Astrocyte of the hippocampus (primary cell): Measurements from ENCODE around the gene APOC4.
"Not testable (repeated sequence)": the region's sequence is repeated elsewhere in the genome, so short reads cannot be mapped to it uniquely, and the experiment has no call there.

Experiments used
- DNase-seq: peaks from one replicate; pipeline ENCODE4 v3.0.0; 2011; ENCODE audit warnings: low read depth, low spot score

Gene APOC4

DNA sequence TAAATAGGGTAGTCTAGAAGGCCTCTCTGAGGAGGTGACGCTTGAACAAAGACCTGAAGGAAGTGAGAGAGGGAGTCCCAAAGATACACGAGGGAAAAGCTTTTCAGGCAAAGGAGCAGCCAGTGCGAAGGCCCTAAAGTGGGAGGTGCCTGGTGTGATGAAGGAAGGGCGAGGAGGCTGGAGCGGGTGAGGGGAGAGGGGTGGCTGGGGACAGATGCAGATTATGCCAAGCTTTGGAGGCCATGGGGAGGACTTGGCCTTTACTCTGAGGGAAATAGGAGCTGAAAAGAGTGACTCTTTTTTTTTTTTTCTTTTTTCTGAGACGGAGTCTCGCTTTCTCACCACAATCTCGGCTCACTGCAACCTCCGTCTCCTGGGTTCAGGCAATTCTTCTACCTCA is 16.1 kb downstream of the APOC4 start:
- no peak for DNase-seq

DNA sequence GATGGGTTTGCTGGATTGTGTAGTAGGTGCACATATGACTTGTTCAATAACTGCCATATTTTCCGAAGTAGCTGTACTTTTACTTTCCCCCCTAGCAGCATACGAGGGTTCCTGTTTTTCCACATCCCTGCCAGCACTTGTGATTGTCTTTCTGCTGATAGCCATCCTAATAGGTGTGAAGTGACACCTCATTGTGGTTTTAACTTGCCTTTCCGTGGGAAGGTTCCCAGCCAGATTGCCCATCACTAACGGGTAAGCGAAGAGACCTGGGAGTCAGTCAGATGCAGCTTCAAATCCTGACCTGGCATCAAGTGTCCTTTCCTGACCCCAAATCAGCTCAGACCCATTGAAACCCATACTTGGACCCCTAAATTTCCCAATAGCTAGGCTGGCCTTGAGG is 17.7 kb downstream of the APOC4 start:
- DNase-seq, result no peak

DNA sequence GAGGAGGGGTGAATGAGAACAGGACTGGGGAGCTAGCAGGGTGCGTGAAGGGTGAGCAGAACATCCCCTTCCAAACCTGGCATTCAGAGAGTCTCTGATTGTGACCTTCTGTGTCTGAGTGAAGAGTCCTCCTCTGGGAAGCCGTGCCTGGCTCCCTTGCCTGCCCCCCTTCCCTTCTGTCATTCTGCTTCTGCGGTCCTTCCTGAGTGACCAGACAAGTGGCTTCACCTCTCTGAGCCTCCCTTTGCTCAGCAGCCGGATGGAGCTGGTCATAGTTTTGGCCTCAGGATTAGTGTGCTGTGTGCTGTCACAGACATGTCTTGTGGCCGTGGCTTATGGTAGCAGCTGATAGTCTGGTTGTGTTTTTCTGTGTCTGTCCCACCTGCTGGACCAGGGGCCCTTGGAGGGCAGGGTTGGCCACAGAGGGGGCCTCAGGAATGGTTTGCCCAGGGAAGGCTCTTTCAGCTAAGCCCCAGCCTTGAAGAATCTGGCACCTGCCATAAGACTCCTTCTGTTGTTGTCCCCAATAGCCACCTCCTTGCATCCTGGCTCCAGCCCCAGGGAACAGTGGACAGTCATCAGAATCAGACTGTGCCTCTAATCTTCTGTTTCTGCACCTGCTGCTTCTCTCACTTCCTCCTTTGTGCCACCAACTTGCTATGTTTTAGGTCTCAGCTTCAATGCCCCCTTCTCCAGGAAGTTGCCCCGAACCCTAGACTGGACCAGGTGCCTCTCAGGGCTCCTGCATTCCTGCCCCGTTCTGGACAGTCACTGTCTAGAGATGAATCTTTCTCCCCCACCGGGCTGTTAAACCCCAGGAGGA is 19.1 kb downstream of the APOC4 start:
- DNase-seq, result no peak

DNA sequence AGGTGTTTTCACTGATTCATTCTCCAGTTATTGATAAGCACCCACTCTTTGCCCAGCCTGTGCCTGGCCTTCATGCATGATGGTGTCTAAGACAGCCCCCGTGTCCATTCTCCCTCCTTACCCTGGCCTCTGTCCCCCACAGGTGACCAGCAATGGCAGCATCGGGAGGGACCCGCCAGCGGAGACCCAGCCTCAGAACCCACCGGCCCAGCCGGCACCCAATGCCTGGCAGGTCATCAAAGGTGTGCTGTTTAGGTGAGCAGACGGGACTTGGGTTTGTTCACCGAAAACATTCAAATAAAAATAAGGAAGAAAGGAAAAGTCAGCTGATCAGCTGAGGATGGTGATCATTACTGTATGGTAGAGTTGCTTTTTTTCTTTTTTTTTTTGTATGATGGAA is 19.8 kb downstream of the APOC4 start:
- no peak for DNase-seq

DNA sequence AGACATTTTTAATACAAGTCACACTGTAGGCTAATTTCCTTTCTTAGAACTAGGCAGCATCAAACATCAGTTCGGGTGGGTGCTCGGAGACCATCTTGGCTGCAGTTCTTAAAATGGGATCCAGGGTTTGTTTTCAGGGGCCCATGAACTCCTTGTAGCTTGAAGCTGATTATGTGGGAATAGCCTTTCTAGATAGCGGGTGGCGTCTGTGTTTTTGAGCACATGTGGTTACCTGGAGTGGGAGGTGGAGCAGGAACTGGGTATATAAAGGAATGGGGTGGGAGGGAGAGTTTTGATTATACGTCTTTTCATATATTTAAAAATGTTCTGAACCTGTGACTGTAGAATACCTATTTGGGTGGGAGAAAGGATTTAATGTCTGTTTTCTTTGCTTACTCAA is 26.1 kb downstream of the APOC4 start:
- no peak for DNase-seq

DNA sequence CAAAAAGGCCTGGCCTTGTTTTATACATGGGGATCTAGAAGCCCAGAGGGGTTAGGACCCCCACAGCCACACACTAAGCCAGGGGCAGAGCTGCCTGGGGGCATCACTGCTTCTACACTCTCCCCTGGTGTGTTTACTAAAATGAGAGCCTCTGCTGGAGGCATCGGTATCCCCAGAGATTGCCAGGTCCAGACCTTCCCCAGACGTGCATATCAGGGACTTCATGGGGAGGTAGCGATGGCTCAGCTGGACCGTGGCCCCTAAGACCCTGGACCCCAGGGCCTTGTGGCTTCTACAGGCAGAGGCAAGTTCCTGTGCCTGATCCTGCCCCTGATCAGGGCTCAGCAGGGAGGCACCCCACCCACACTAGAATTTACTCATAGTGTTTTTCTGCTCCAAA is 26.6 kb downstream of the APOC4 start:
- no peak for DNase-seq

DNA sequence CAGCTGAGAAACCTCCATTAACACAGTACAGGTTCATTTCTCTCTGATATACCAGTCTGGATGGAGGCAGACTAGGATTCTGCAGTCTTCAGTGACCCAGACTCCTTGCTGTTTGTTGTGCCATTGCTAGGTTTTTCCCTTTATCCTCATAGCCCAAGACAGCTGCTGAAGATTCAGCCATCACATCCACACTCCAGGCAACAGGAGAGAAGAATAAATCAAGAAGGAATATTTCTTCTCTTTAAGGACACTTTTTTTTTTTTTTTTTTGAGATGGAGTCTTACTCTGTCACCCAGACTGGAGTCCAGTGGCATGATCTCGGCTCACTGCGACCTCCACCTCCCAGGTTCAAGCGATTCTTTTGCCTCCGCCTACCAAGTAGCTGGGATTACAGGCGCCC is 27.4 kb downstream of the APOC4 start:
- no peak for DNase-seq

DNA sequence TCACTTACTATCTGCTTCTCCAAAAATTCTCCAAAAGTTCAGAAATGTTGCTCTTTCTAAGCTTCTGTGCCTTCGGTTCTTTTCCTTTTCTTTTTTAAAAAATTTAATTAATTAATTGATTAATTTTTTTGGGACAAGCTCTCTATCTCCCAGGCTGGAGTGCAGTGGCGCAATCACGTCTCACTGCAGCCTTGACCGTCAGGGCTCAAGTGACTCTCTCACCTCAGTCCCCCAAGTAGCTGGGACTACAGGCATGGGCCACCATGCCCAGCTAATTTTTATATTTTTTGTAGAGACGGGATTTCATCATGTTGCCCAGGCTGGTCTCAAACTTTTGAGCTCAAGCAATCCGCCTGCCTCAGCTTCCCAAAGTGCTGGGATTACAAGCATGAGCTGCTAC is 29.4 kb downstream of the APOC4 start:
- DNase-seq, result not testable (repeated sequence)

DNA sequence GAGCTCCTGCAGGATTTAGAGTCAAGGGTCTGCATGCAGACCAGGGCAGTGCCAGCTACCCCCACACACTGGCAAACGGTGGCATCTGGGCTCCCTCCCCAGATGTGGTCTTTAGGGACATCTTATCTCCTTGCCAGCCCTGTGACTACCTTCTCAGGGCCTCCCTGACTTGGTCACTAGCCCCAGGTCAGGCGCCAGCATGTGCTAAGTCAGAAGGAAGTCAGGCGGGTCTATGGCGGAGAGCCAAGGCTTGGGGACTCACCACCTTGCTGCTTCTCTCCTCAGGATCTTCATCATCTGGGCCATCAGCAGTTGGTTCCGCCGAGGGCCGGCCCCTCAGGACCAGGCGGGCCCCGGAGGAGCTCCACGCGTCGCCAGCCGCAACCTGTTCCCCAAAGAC is 30.8 kb downstream of the APOC4 start:
- DNase-seq, result no peak

DNA sequence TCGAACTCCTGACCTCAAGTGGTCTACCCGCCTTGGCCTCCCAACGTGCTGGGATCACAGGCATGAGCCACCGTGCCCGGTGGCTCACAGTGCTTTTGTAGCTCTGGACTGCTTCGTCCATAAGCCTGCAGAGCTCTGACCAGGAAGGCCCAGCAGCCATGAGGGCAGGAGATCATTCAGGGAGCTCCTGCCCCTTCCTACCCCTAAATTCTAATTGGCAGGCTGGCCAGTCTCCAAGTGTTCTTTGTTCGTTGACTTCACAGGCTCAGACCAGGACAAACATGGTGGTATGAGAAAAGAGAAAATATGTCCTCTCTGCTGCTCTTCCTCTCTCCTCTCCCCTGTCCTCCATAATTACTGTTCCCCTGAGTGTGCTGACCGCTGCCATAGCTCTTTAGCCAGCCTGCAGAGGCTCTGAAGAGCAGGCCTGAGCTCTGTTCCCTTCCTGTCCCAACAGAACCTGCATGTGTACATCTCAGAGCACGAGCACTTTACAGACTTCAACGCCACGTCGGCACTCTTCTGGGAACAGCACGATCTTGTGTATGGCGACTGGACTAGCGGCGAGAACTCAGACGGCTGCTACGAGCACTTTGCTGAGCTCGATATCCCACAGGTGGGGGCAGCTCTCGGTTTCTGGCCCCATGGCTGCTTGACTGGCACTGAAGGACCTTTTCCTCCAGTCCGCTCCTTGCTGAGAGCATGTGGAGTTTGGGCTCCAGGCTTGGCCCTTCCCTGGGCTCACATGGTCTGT is 32.1 kb downstream of the APOC4 start:
- no peak for DNase-seq

DNA sequence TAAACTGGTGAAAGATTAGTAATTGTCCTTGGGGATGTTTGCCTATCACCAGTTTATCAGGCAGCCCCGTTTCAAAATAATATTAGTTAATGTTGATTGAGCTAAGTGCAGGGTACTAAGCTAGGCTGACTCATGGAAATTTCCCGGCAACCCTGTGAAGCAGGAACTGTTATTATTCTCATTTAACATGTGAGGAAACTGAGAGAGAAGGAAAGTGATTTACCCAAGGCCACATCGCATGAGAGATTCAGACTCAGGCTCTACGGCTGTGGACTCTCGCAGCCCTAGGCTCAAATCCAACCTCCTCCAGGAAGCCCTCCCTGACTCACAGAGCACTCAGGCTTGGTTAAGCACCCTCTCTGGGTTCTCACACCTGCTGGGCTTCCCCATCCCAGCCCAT is 32.8 kb downstream of the APOC4 start:
- DNase-seq, result no peak

DNA sequence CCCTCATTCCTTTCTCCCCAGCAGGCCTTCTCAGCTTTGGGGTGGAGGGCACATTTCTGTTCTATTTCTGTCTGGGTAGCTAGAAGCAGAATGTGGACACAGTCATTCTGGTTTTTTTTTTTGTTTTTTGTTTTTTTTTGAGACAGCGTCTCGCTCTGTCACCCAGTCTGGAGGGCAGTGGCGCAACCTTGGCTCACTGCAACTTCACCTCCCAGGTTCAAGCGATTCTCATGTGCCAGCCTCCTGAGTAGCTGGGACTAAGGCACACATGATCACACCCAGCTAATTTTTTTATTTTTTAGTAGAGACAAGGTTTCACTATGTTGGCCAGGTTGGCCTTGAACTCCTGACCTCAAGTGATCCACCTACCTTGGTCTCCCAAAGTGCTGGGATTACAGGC is 33.4 kb downstream of the APOC4 start:
- DNase-seq, result no peak

DNA sequence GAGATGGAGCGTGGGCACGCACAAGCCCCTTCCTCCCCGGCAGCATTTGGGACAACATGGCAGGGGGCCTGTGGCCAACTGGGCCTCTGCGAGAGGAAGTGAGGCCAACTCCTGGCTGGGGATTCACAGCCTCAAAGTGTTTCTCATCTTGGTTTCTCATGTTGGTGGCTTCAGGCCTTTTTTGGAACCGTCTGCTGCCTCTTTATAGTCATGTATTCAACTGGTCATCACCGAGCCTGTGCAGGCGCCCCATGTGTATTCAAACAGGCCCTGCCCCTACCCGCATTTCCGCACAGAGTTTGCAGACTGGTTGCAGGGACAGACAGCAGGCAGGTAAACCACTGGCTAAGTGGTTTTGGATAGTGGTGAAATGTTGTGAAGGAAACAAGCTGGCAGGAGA is 42.0 kb downstream of the APOC4 start:
- DNase-seq, result no peak

DNA sequence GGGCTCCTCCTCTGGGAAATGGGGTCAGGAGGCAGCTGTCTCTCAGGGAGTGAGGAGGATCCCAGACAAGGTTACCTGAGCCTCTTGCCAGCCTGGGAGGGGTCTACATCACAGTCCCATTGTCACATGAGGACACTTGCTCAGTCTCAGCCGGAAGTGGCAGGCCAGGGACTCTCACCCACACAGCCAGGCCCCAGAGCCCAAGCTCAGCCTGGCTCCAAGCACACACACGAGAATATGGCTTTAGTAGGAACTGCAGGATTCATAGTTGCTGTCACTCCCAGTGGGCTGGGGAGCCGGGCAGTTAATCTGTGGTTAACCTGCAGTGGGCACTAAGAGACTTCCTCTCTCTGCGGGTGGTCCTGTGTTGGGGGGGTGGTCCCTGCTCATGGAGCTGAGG is 43.4 kb downstream of the APOC4 start:
- no peak for DNase-seq

DNA sequence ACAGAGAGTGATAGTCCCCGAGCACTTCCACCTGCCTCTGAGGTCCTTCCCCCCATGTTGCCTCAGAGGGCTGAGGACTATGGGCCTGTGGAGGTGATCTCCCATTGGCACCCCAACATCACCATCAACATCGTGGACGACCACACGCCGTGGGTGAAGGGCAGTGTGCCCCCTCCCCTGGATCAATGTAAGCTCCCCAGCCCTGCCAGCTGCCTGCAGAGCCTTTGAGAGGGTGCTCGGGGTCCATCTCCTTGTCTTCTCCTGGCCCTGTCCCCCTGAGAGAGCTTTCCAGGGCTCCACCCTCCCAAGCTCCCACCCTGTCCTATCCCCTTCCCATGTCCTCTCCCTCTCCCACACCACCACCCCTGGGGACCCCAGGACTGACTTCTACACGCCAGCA is 44.4 kb downstream of the APOC4 start:
- DNase-seq, result no peak

DNA sequence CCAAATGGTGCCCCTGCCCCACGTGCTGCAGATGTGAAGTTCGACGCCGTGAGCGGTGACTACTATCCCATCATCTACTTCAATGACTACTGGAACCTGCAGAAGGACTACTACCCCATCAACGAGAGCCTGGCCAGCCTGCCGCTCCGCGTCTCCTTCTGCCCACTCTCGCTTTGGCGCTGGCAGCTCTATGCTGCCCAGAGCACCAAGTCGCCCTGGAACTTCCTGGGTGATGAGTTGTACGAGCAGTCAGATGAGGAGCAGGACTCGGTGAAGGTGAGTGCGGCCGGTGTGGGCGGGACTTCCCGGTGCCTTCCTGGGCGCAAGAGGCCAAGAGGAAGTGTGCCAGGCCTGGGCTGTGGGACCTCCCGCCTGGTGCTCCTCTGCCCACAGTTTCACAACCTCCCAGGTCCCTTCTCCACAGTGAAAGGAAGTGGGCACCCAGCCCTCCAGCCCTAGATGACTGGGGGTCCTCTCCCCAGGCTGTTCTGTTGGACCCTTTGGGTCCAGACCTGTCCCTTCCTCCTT is 45.2 kb downstream of the APOC4 start:
- DNase-seq, result no peak

DNA sequence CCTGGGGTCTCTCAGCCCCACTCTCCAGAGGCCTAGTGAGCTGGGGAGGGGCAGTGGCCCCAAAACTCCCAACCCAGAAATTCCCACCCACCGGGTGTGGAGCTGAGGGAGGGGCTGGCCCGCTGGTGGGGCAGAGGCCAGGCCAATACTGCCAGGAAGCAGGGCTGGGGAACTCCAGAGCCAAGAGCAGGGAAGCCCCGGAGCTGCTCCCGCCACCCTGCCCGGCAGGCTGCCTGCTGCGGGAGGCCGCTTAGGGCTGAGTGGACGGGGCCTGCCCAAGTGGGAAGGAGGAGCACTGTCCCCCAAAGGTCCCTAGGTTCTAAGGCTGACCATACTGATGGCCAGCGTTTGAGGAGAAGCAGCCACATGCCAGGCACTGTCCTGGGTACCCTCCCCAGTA is 46.2 kb downstream of the APOC4 start:
- no peak for DNase-seq

DNA sequence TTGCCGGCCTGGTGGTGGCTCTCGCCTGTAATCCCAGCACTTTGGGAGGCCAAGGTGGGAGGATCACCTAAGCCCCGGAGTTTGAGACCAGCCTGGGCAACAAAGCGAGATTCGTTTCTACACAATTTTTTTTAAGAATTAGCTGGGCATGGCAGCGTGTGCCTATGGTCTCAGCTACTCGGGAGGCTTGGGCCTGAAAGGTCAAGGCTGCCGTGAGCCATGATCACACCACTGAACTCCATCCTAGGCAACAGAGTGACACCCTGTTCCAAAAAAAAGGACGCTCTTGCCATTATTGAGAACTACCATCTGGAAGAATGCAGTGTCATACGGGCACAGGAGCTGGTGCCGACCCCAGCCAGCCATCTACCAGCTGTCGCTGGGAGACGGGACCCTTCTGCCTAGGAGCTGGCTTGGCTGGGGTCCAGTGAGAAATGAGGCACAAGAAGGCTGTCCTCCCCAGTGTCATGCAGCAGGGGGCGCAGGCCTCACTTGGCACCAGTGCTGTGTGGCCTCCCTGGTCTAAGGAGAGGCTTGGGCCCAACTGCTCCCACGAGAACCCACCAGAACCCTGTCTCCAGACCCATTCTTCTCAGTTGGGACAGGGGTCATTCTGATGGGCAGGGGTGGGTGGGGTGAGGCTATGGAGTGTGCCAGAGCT is 47.0 kb downstream of the APOC4 start:
- peak; percentile 77 for DNase-seq

DNA sequence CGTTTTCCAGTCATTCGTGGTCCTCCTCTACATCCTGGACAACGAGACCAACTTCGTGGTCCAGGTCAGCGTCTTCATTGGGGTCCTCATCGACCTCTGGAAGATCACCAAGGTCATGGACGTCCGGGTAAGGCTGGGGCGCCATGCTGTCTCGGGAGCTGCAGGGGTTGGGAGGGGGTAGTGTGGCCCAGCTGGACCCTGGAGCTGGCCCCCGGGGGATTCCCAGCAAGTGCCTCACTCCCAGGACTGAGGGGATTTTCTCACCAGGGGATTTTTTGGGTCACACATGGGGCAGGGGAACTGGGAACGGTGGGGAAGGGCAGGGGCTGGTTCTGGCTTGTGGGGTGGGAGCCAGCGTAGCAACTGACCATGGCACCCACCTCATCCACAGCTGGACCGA is 48.4 kb downstream of the APOC4 start:
- no peak for DNase-seq

DNA sequence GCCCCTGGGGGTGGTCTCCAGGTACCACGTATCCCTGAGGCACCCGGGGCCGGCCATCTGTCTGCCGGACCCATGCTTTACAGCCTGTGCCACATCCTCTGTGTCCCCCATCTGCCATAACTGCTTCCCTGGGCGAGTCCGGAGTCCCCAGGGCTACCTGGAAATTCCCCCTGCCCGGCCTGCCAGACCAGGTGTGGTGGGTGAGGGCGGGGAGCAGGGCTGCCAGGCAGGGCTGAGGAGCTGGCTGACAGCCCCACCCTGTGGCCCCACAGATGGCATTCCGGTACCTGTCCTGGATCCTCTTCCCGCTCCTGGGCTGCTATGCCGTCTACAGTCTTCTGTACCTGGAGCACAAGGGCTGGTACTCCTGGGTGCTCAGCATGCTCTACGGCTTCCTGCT is 48.9 kb downstream of the APOC4 start:
- no peak for DNase-seq

DNA sequence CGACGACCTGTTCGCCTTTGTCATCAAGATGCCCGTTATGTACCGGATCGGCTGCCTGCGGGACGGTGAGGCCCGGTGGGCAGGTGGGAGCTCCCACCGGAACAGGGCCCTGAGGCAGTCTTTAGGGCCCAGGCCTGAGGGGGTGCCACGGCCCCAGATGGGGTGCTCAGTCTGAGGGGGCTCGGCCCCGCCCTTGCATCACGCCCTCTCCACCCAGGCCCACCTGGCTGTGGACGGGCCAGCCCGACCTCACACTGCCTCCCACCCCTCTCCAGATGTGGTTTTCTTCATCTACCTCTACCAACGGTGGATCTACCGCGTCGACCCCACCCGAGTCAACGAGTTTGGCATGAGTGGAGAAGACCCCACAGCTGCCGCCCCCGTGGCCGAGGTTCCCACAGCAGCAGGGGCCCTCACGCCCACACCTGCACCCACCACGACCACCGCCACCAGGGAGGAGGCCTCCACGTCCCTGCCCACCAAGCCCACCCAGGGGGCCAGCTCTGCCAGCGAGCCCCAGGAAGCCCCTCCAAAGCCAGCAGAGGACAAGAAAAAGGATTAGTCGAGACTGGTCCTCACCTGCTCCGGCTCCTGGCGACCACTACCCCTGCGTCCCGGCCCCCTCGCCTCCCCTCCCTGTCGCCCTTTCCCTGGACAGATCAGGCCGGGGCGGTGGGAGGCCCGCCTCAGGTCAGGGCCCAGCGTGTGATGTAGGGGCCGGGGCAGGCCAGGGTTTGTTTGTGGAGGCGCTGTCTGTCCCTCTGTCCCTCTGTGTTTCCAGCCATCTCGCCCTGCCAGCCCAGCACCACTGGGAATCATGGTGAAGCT is 50.5 kb downstream of the APOC4 start:
- no peak for DNase-seq

DNA sequence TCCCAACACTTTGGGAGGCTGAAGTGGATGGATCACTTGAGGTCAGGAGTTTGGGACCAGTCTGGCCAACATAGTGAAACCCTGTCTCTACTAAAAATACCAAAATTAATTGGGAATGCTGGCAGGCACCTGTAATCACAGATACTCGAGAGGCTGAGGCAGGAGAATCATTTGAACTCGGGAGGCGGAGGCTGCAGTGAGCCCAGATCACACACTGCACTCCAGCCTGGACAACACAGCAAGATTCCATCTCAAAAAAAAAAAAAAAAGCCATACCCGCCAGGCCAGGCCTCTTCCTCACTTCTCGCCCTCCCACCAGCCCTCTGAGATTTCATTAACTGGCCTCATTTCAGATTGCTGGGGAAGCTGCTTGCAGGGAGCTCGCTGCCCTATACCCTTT is 51.5 kb downstream of the APOC4 start:
- DNase-seq, result no peak
